Vagina (tissue), 2 donors: ENCODE data around the gene MEG3.

Experiments used
- CTCF ChIP-seq, 3 experiments: fragments of 450-650 bp in 2 of 3; fragments of 200-600 bp in 1 of 3; sonication (generic) in 1 of 3; IDR thresholded peaks; one replicate each; pipeline ENCODE4 v1.5.1; 2017 to 2019; ENCODE audit warnings: antibody characterized with exemption in 3 of 3, mild to moderate bottlenecking in 2 of 3, moderate library complexity in 2 of 3
- POLR2A ChIP-seq, 2 donors: fragments of 450-650 bp; IDR thresholded peaks; one replicate each; pipeline ENCODE4 v1.6.1; 2017; ENCODE audit warnings: antibody characterized with exemption in 2 of 2, mild to moderate bottlenecking in 2 of 2, moderate library complexity in 2 of 2
- POLR2AphosphoS5 ChIP-seq, 2 donors: sonication (generic); formaldehyde crosslinking; IDR thresholded peaks; one replicate each; pipeline ENCODE4 v1.9.0; 2017; ENCODE audit warnings: antibody characterized with exemption in 2 of 2, mild to moderate bottlenecking in 2 of 2, low read depth in 1 of 2; ENCODE audit not compliant: insufficient read depth in 1 of 2

- no peak for TF ChIP-seq CTCF (IDR thresholded peaks at IDR 0.05)
- TF ChIP-seq POLR2AphosphoS5 (IDR thresholded peaks at IDR 0.05; ENCODE audit: insufficient read depth in 1 of 2, low read depth in 1 of 2) = no peak
- no peak for TF ChIP-seq POLR2A (IDR thresholded peaks at IDR 0.05)
Observed at GRCh38 chr14:100882026-100882967, 56.4 kb downstream of the MEG3 start.
